Pancreas (tissue), 10 donors: ENCODE results near the gene CTSE. TPM values are rescaled to one million over a fixed set of nuclear protein-coding genes. Genes with fewer than 3 reads are reported as not detected.

ENCODE experiments used
- ATAC-seq, 4 donors: fragments of 200-7000 bp; cut with Tn5 transposase; one replicate each; pipeline versions ENCODE4 v1.8.0 to v1.9.1; 2020; ENCODE audit warnings: mild to moderate bottlenecking in 4 of 4, moderate library complexity in 4 of 4
- DNase-seq, 6 donors: peaks; one replicate each; pipeline ENCODE4 v3.0.0-alpha.2; 2020
- FAIRE-seq: peaks from 2 replicates; lab custom pipeline; 2012; peaks lifted over from hg19 to GRCh38; lab: Jason Lieb, UNC
- H3K27ac ChIP-seq, 4 donors: fragments of 200-600 bp; sonication (generic); 1 replicate in 3 of 4; 2 replicates in 1 of 4; pipeline versions ENCODE4 v1.5.0 to v1.8.0; 2020
- H3K27me3 ChIP-seq, 4 donors: fragments of 200-600 bp; one replicate each; pipeline ENCODE4 v1.8.0; 2021
- H3K36me3 ChIP-seq, 3 donors: fragments of 200-600 bp; sonication (generic) in 1 of 3; one replicate each; pipeline versions ENCODE4 v1.5.0 to v1.8.0; 2020 to 2021
- H3K4me1 ChIP-seq, 3 donors: fragments of 200-600 bp; one replicate each; pipeline ENCODE4 v1.8.0; 2021
- H3K4me3 ChIP-seq, 4 donors: fragments of 200-600 bp; sonication (generic) in 2 of 4; one replicate each; pipeline versions ENCODE4 v1.5.0 to v1.8.0; 2020 to 2021
- H3K9me3 ChIP-seq, 4 donors: fragments of 200-600 bp; one replicate each; pipeline ENCODE4 v1.8.0; 2021
- CTCF ChIP-seq, 4 donors: fragments of 200-600 bp; sonication (generic) in 3 of 4; IDR thresholded peaks; one replicate each; pipeline versions ENCODE4 v1.5.0 to v1.8.0; 2021; ENCODE audit warnings: antibody characterized with exemption in 4 of 4
- WGBS, 2 donors: extraction: QIAGEN DNeasy Blood & Tissue Kit; methylation state at CpG; one replicate each; pipeline ENCODE4 v1.1.7; 2013; 5-methylcytosine and 5-hydroxymethylcytosine counted together
- intact Hi-C, 3 donors: fragments of 100-400 bp; cut with DNase I; formaldehyde crosslinking; loops; one replicate each; pipeline versions ENCODE4 v1.11.1 to v1.14.2; 2022
- polyA plus RNA-seq, 2 donors: library from polyadenylated mRNA; stranded (reverse); fragments of 200-250 nt; gene quantifications; one replicate each; pipeline ENCODE4 v1.2.3, GENCODE V29; 2013
- total RNA-seq, 6 donors: library from RNA; stranded (reverse); fragmentation: NEBNext Ultra II Directional in 4 of 6; extraction: Animal tissue kit (Norgen Biotek cat#: 25700) in 4 of 6; gene quantifications; one replicate each; pipeline versions ENCODE4 v1.2.1 to v1.2.4, GENCODE V29; 2021 to 2023
- donor health status: healthy with polysubstance abuse.
- donor health status: DM: no; HTN: no; CAD: no; lungs with moderate emphysema.
- donor health status: DM: no; HTN: no; CAD: no.
- donor health status: control.
- donor health status: control.
- donor health status: Bipolar disorder and iron deficiency.
- donor health status: DM: yes; HTN: yes; CAD: no.
- donor health status: DM: no; HTN: no; CAD: no.
- donor health status: DM: no; HTN: no; CAD: no.
- donor health status: DM: yes; HTN: yes; CAD: no.

The CTSE gene
- total and polyA plus RNA-seq, 8 donors = 0.51 to 42.4 (median 2.6) TPM

GRCh38 chr1:205992218-205992882 lies 31.3 kb downstream of the CTSE start:
- intact Hi-C loops = no loop called here
- Histone ChIP-seq H3K27ac (no peak overlapping the region), H3K4me3 (no peak overlapping the region), H3K27me3 (no peaks in the 10 kb centered on the region), H3K36me3 (no peaks in the 10 kb centered on the region), H3K9me3 (no peaks in the 10 kb centered on the region), H3K4me1 (no peaks in the 10 kb centered on the region)
- FAIRE-seq = no peak
- peak in 2 of 6 donors; percentile 5 to 24 for DNase-seq
- WGBS, 2 donors = 87 to 92% methylated on average over 14 of the region's 14 CpGs
- TF ChIP-seq CTCF (IDR thresholded peaks at IDR 0.05) = no peak
- ATAC-seq = no peak

DNA sequence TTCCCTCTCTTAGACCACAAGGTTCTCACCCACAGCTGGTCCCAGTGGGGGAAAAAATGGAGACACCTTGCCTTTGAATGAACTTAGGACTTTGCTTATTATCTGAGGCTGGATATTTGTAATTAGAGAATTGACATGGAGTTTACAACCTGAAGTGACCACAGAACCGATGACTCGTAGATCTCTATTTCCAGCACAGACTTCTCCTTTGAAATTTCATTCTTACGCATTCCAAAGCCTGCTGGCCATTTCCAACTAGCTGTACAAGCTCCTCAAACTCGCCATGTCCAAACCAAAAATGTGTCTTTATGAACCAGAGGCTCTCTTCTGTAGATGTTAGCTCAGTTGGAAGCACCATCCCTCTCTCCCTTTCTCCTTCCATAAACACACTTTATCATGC lies 32.5 kb downstream of the CTSE start:
- intact Hi-C loops = no loop called here
- WGBS, 2 donors = 77 to 82% methylated on average over 4 of the region's 4 CpGs
- Histone ChIP-seq H3K4me3 (no peak overlapping the region), H3K27me3 (no peaks in the 10 kb centered on the region), H3K4me1 (no peaks in the 10 kb centered on the region), H3K27ac (no peak overlapping the region), H3K9me3 (no peaks in the 10 kb centered on the region), H3K36me3 (no peaks in the 10 kb centered on the region)
- no peak for ATAC-seq
- no peak for FAIRE-seq
- DNase-seq = no peak
- TF ChIP-seq CTCF (IDR thresholded peaks at IDR 0.05) = no peak

DNA sequence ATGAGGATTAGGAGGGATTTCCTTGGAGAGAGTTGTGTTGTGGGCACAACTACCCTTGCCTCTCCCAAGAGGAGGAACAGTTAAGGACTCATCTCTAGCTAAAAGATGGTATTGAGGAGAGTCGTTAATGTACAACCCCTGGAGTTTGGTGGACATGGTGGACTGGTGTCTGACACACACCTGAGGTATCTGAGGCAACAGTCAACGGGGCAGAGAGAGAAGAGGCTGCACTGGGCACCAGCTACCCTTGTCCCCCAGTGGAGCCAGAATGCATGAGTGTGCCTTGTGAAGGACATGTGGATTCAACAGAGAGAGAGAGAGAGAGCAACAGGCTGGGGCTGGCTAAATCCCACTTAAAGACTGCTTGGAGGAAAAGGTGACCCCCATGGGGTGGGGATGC lies 33.5 kb downstream of the CTSE start:
- no peak overlapping the region for H3K27ac ChIP-seq
- DNase-seq (no peak), ATAC-seq (no peak), FAIRE-seq (no peak)
- intact Hi-C loops = no loop called here
- no peaks in the 10 kb centered on the region for H3K27me3 ChIP-seq
- no peaks in the 10 kb centered on the region for H3K4me1 ChIP-seq
- no peak overlapping the region for H3K4me3 ChIP-seq
- no peaks in the 10 kb centered on the region for H3K9me3 ChIP-seq
- no peak for TF ChIP-seq CTCF (IDR thresholded peaks at IDR 0.05)
- no peaks in the 10 kb centered on the region for H3K36me3 ChIP-seq
- 52 to 72% methylated on average over 2 of the region's 2 CpGs for WGBS, 2 donors

- 64 to 68% methylated on average over 5 of the region's 5 CpGs for WGBS, 2 donors
- FAIRE-seq (no peak), DNase-seq (no peak), ATAC-seq (no peak)
- intact Hi-C loops = no loop called here
- no peaks in the 10 kb centered on the region for H3K9me3 ChIP-seq
- H3K4me3 ChIP-seq = no peak overlapping the region
- H3K36me3 ChIP-seq = no peaks in the 10 kb centered on the region
- peaks cover 0 to 1% (median 0%) of the 10 kb centered on the region in 3 donors for H3K4me1 ChIP-seq
- no peak for TF ChIP-seq CTCF (IDR thresholded peaks at IDR 0.05)
- H3K27me3 ChIP-seq = no peaks in the 10 kb centered on the region
- H3K27ac ChIP-seq = no peak overlapping the region
Observed at GRCh38 chr1:205989786-205990185, 33.9 kb downstream of the CTSE start.

- DNase-seq = no peak
- WGBS, 2 donors = 83 to 87% methylated on average over 12 of the region's 12 CpGs
- Histone ChIP-seq H3K36me3 (no peaks in the 10 kb centered on the region), H3K4me1 (peaks cover 0 to 10% (median 0%) of the 10 kb centered on the region in 3 donors), H3K27ac (no peak overlapping the region), H3K27me3 (no peaks in the 10 kb centered on the region), H3K9me3 (no peaks in the 10 kb centered on the region), H3K4me3 (no peak overlapping the region)
- no peak for FAIRE-seq
- TF ChIP-seq CTCF (IDR thresholded peaks at IDR 0.05) = no peak
- ATAC-seq = no peak
- intact Hi-C loops = no loop called here
Observed at GRCh38 chr1:205988585-205988995, 35.1 kb downstream of the CTSE start.
